ENCODE data around the gene TMEM161A. TPM values are rescaled to one million over a fixed set of nuclear protein-coding genes. Genes with fewer than 3 reads are reported as not detected.

The TMEM161A gene
- total and polyA plus RNA-seq, 8 donors = 6.4 to 59.5 (median 14.5) TPM

- H3K27ac ChIP-seq = no peak overlapping the region
- no peaks in the 10 kb centered on the region for H3K27me3 ChIP-seq
- H3K4me3 ChIP-seq = no peak overlapping the region
- WGBS, 5 donors = 55 to 80% (median 56%) methylated on average over 9 to 26 of the region's 26 CpGs
- DNase-seq = no peak
- TF ChIP-seq, protein P1, sequence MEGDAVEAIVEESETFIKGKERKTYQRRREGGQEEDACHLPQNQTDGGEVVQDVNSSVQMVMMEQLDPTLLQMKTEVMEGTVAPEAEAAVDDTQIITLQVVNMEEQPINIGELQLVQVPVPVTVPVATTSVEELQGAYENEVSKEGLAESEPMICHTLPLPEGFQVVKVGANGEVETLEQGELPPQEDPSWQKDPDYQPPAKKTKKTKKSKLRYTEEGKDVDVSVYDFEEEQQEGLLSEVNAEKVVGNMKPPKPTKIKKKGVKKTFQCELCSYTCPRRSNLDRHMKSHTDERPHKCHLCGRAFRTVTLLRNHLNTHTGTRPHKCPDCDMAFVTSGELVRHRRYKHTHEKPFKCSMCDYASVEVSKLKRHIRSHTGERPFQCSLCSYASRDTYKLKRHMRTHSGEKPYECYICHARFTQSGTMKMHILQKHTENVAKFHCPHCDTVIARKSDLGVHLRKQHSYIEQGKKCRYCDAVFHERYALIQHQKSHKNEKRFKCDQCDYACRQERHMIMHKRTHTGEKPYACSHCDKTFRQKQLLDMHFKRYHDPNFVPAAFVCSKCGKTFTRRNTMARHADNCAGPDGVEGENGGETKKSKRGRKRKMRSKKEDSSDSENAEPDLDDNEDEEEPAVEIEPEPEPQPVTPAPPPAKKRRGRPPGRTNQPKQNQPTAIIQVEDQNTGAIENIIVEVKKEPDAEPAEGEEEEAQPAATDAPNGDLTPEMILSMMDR (IDR thresholded peaks at IDR 0.05) = no peak
- TF ChIP-seq POLR2AphosphoS5 (IDR thresholded peaks at IDR 0.05) (no peak), POLR2A (IDR thresholded peaks at IDR 0.05) (no peak), EP300 (IDR thresholded peaks at IDR 0.05) (no peak)
- no peaks in the 10 kb centered on the region for H3K4me1 ChIP-seq
- H3K9me3 ChIP-seq = no peaks in the 10 kb centered on the region
- peaks cover 0 to 19% (median 13%) of the 10 kb centered on the region in 4 donors for H3K36me3 ChIP-seq
- intact Hi-C loops (cut with DNase I; ENCODE audit: low total_unique reads) = no loop called here
Observed at GRCh38 chr19:19160461-19161035, 22.3 kb upstream of the TMEM161A start.

GRCh38 chr19:19159534-19159933 lies 21.3 kb upstream of the TMEM161A start:
- intact Hi-C loops (cut with DNase I; ENCODE audit: low total_unique reads) = no loop called here
- DNase-seq = no peak
- peaks cover 0 to 17% (median 13%) of the 10 kb centered on the region in 4 donors for H3K36me3 ChIP-seq
- no peak overlapping the region for H3K27ac ChIP-seq
- TF ChIP-seq EP300 (IDR thresholded peaks at IDR 0.05) = no peak
- no peak for TF ChIP-seq POLR2A (IDR thresholded peaks at IDR 0.05)
- TF ChIP-seq POLR2AphosphoS5 (IDR thresholded peaks at IDR 0.05) = no peak
- TF ChIP-seq, protein P1 (IDR thresholded peaks at IDR 0.05) = no peak
- no peak overlapping the region for H3K4me3 ChIP-seq
- no peaks in the 10 kb centered on the region for H3K27me3 ChIP-seq
- H3K4me1 ChIP-seq = no peaks in the 10 kb centered on the region
- H3K9me3 ChIP-seq = no peaks in the 10 kb centered on the region
- 85 to 97% (median 94%) methylated on average over 4 of the region's 4 CpGs for WGBS, 5 donors

DNA sequence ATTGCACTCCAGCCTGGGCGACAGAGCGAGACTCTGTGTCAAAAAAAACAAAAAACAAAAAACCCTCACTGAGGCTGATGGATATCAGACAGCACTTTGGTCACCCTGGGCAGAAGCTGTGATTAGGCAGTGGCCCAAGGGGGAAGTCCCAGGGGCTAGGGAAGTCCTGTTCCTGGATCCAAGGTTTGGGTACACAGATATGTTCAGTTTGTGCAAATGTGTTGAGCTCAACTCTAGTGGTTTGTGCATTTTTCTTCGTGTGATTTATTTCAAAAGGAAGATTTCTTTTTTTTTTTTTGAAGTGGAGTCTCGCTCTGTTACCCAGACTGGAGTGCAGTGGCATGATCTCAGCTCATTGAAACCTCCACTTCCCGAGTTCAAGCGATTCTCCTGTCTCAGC lies 19.5 kb upstream of the TMEM161A start:
- Histone ChIP-seq H3K4me1 (no peaks in the 10 kb centered on the region), H3K36me3 (peaks cover 0 to 17% (median 13%) of the 10 kb centered on the region in 4 donors), H3K27me3 (no peaks in the 10 kb centered on the region), H3K9me3 (no peaks in the 10 kb centered on the region), H3K27ac (no peak overlapping the region), H3K4me3 (no peak overlapping the region)
- DNase-seq = no peak
- TF ChIP-seq, protein P1 (IDR thresholded peaks at IDR 0.05) = no peak
- TF ChIP-seq POLR2A (IDR thresholded peaks at IDR 0.05) = no peak
- intact Hi-C loops (cut with DNase I; ENCODE audit: low total_unique reads) = no loop called here
- 76 to 90% (median 82%) methylated on average over 6 of the region's 6 CpGs for WGBS, 5 donors

DNA sequence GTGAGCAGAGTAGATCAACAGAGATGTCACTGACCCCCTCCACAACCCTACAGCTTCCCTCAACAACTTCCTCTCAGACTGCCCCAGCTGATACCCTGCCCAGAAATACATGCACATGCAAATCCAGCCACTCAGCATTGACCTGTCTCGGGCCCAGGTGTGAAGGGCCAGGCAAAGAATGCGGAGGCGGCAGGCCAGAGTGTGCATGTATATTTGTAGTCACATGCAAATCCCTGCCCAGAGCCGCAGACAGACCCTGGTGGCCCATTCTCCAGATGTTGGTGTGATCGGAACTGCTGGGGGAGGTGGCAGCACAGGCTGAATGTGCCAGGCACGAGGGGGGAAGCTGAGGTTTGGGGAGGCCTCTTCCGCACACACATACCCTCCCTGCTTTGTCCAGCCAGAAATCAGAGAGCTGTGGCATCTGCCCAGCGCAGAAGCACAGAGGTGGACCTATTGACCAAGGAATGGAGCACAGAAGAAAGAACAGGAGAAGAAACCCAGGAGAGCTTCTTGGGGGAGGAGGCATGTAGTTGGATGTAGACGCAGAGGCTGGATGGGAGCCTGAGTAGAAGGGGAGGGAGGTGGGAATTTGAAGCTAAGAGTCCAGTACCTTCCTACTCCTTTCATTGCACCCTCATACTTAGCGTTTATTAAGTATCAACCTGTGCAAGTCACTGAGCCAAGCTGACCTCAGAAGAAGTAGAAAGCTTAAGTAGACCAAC lies 17.4 kb upstream of the TMEM161A start:
- no peaks in the 10 kb centered on the region for H3K4me1 ChIP-seq
- H3K4me3 ChIP-seq = no peak overlapping the region
- no peaks in the 10 kb centered on the region for H3K27me3 ChIP-seq
- 91 to 97% (median 95%) methylated on average over 9 to 10 of the region's 10 CpGs for WGBS, 5 donors
- TF ChIP-seq, protein P1 (IDR thresholded peaks at IDR 0.05) = no peak
- TF ChIP-seq POLR2A (IDR thresholded peaks at IDR 0.05) (no peak), POLR2AphosphoS5 (IDR thresholded peaks at IDR 0.05) (no peak), EP300 (IDR thresholded peaks at IDR 0.05) (no peak)
- intact Hi-C loops (cut with DNase I; ENCODE audit: low total_unique reads) = no loop called here
- H3K27ac ChIP-seq = no peak overlapping the region
- H3K9me3 ChIP-seq = no peaks in the 10 kb centered on the region
- DNase-seq = peak in 1 of 2 donors; percentile 38
- H3K36me3 ChIP-seq = peaks cover 0 to 17% (median 13%) of the 10 kb centered on the region in 4 donors
